Measurements from ENCODE around the gene COL18A1.

COL18A1 gene

GRCh38 chr21:45546636-45547544 lies 141.9 kb downstream of the COL18A1 start:
- DNase-seq (ENCODE audit: low spot score), result no peak

GRCh38 chr21:45547545-45547900 lies 142.6 kb downstream of the COL18A1 start:
- no peak for DNase-seq (ENCODE audit: low spot score)

- DNase-seq (ENCODE audit: low spot score), result no peak
Observed at GRCh38 chr21:45548711-45549491, 143.9 kb downstream of the COL18A1 start.

- no peak for DNase-seq (ENCODE audit: low spot score)
Observed at GRCh38 chr21:45549626-45550463, 144.9 kb downstream of the COL18A1 start.

- DNase-seq (ENCODE audit: low spot score), result peak; percentile 50
Observed at GRCh38 chr21:45550522-45551210, 145.7 kb downstream of the COL18A1 start.

GRCh38 chr21:45551316-45551715 lies 146.4 kb downstream of the COL18A1 start:
- DNase-seq (ENCODE audit: low spot score), result no peak

GRCh38 chr21:45551783-45552695 lies 147.1 kb downstream of the COL18A1 start:
- DNase-seq (ENCODE audit: low spot score), result no peak

- no peak for DNase-seq (ENCODE audit: low spot score)
Observed at GRCh38 chr21:45552696-45553391, 147.9 kb downstream of the COL18A1 start.

- peak; percentile 85 for DNase-seq (ENCODE audit: low spot score)
Observed at GRCh38 chr21:45554477-45555175, 149.7 kb downstream of the COL18A1 start.

GRCh38 chr21:45555251-45555556 lies 150.2 kb downstream of the COL18A1 start:
- no peak for DNase-seq (ENCODE audit: low spot score)

GRCh38 chr21:45555557-45556301 lies 150.8 kb downstream of the COL18A1 start:
- peak; percentile 70 for DNase-seq (ENCODE audit: low spot score)

GRCh38 chr21:45556302-45556644 lies 151.3 kb downstream of the COL18A1 start:
- no peak for DNase-seq (ENCODE audit: low spot score)

GRCh38 chr21:45556645-45557615 lies 152.0 kb downstream of the COL18A1 start:
- DNase-seq (ENCODE audit: low spot score), result no peak

GRCh38 chr21:45557616-45558043 lies 152.7 kb downstream of the COL18A1 start:
- no peak for DNase-seq (ENCODE audit: low spot score)

GRCh38 chr21:45558044-45558721 lies 153.2 kb downstream of the COL18A1 start:
- DNase-seq (ENCODE audit: low spot score), result no peak

- no peak for DNase-seq (ENCODE audit: low spot score)
Observed at GRCh38 chr21:45559216-45560105, 154.5 kb downstream of the COL18A1 start.

Data from germinal center (tissue), 1 donor.